CD14-positive monocyte (primary cell): ENCODE results near the gene SERPINA5. TPM values are rescaled to one million over a fixed set of nuclear protein-coding genes. Genes with fewer than 3 reads are reported as not detected.

Experiments
- DNase-seq, 3 donors: peaks; one replicate each; pipeline ENCODE4 v3.0.0-alpha.2; 2011 to 2022
- H2AFZ ChIP-seq: 2 replicates; pipeline ENCODE4 v1.6.0; 2012; ENCODE audit warnings: mild to moderate bottlenecking, low read depth, low read length, inconsistent platforms; ENCODE audit not compliant: insufficient read depth, poor library complexity, severe bottlenecking
- H3K27ac ChIP-seq, 2 donors: 1 replicate in 1 of 2; 2 replicates in 1 of 2; pipeline ENCODE4 v1.5.1; 2012 to 2013; ENCODE audit warnings: low read length in 2 of 2, control low read depth in 1 of 2, inconsistent platforms in 1 of 2, low read depth in 1 of 2, mild to moderate bottlenecking in 1 of 2
- H3K27me3 ChIP-seq, 2 donors: one replicate each; pipeline versions ENCODE4 v1.6.0 to v1.6.1; 2011 to 2013; ENCODE audit warnings: low read length in 2 of 2; ENCODE audit not compliant: control insufficient read depth in 2 of 2, insufficient read depth in 2 of 2
- H3K36me3 ChIP-seq, 2 donors: replicated peaks in 1 of 2; 1 replicate in 1 of 2; 2 replicates in 1 of 2; pipeline versions ENCODE4 v1.5.1 to v1.6.1; 2012 to 2013; ENCODE audit warnings: low read length in 2 of 2, control low read depth in 1 of 2, inconsistent platforms in 1 of 2, mild to moderate bottlenecking in 1 of 2; ENCODE audit not compliant: insufficient read depth in 2 of 2, control insufficient read depth in 1 of 2
- H3K4me1 ChIP-seq, 2 donors: 1 replicate in 1 of 2; 2 replicates in 1 of 2; pipeline versions ENCODE4 v1.5.1 to v1.6.1; 2012 to 2013; ENCODE audit warnings: low read length in 2 of 2, control low read depth in 1 of 2, inconsistent platforms in 1 of 2, mild to moderate bottlenecking in 1 of 2, moderate library complexity in 1 of 2; ENCODE audit not compliant: insufficient read depth in 2 of 2, control insufficient read depth in 1 of 2
- H3K4me2 ChIP-seq: replicated peaks from 2 replicates; pipeline ENCODE3; 2012; ENCODE audit warnings: low read length, moderate library complexity, mild to moderate bottlenecking; ENCODE audit not compliant: poor library complexity, severe bottlenecking; ENCODE audit errors: extremely low read depth
- H3K4me3 ChIP-seq, 3 experiments: fragments of 200-600 bp in 1 of 3; sonication (generic) in 1 of 3; replicated peaks in 1 of 3; 1 replicate in 2 of 3; 2 replicates in 1 of 3; pipeline ENCODE4 v1.5.1; 2011 to 2013; ENCODE audit warnings: low read length in 3 of 3, mild to moderate bottlenecking in 3 of 3, control low read depth in 2 of 3, low read depth in 2 of 3, inconsistent platforms in 1 of 3, moderate library complexity in 1 of 3
- H3K79me2 ChIP-seq: 2 replicates; pipeline ENCODE4 v1.6.0; 2012; ENCODE audit warnings: mild to moderate bottlenecking, control low read depth, inconsistent platforms, low read length, moderate library complexity; ENCODE audit not compliant: insufficient read depth
- H3K9ac ChIP-seq: 2 replicates; pipeline ENCODE4 v1.6.0; 2017; ENCODE audit warnings: low read length, mild to moderate bottlenecking; ENCODE audit not compliant: insufficient read depth, poor library complexity, severe bottlenecking
- H3K9me3 ChIP-seq, 2 donors: replicated peaks in 1 of 2; 1 replicate in 1 of 2; 2 replicates in 1 of 2; pipeline versions ENCODE4 v1.5.1 to v1.6.1; 2012 to 2013; ENCODE audit warnings: low read length in 2 of 2, control low read depth in 1 of 2; ENCODE audit not compliant: control insufficient read depth in 1 of 2, insufficient read depth in 1 of 2
- H4K20me1 ChIP-seq: 2 replicates; pipeline ENCODE4 v1.6.0; 2012; ENCODE audit warnings: mild to moderate bottlenecking, low read length, control low read depth, moderate library complexity; ENCODE audit not compliant: insufficient read depth
- H3K27ac Mint-ChIP-seq, 7 donors: one replicate each; pipeline ENCODE4 v1.8.0; 2020; ENCODE audit warnings: mild to moderate bottlenecking in 7 of 7, mixed read lengths in 7 of 7, moderate library complexity in 6 of 7, inconsistent platforms in 2 of 7
- H3K27me3 Mint-ChIP-seq, 3 donors: one replicate each; pipeline ENCODE4 v1.8.0; 2021 to 2022; ENCODE audit warnings: low read depth in 3 of 3, mild to moderate bottlenecking in 3 of 3, mixed read lengths in 3 of 3, moderate library complexity in 3 of 3, inconsistent platforms in 1 of 3
- H3K36me3 Mint-ChIP-seq, 2 donors: one replicate each; pipeline ENCODE4 v1.8.0; 2020; ENCODE audit warnings: mixed read lengths in 2 of 2, inconsistent platforms in 1 of 2, mild to moderate bottlenecking in 1 of 2
- H3K4me1 Mint-ChIP-seq: one replicate; pipeline ENCODE4 v1.8.0; 2020; ENCODE audit warnings: mild to moderate bottlenecking, mixed read lengths
- H3K4me3 Mint-ChIP-seq, 2 donors: one replicate each; pipeline ENCODE4 v1.8.0; 2020; ENCODE audit warnings: mild to moderate bottlenecking in 2 of 2, mixed read lengths in 2 of 2, moderate library complexity in 1 of 2
- H3K9me3 Mint-ChIP-seq, 7 donors: one replicate each; pipeline ENCODE4 v1.8.0; 2020 to 2022; ENCODE audit warnings: mixed read lengths in 7 of 7, mild to moderate bottlenecking in 6 of 7, moderate library complexity in 6 of 7, inconsistent platforms in 2 of 7
- WGBS: methylation state at CpG from one replicate; pipeline ENCODE4 v1.1.5; 2013; ENCODE audit warnings: missing lambda C conversion rate; ENCODE audit not compliant: insufficient coverage; 5-methylcytosine and 5-hydroxymethylcytosine counted together
- intact Hi-C, 2 donors: fragments of 100-400 bp; cut with micrococcal nuclease; formaldehyde crosslinking; loops; one replicate each; pipeline versions ENCODE4 v1.15.0 to v1.15.1; 2023
- polyA plus RNA-seq, 3 donors: library from polyadenylated mRNA; depleted of rRNA in 1 of 3; unstranded in 2 of 3; stranded (reverse) in 1 of 3; fragments of 300-500 nt in 2 of 3; fragments of >200 nt in 1 of 3; fragmentation: Illumina TruSeq in 2 of 3; gene quantifications; 1 replicate in 2 of 3; 2 replicates in 1 of 3; pipeline ENCODE4 v1.2.3, GENCODE V29; 2012 to 2021
- TF ChIP-seq, protein P1 (sequence below): fragments of 200-600 bp; IDR thresholded peaks from one replicate; pipeline ENCODE4 v1.8.0; 2022; ENCODE audit warnings: antibody characterized with exemption, mild to moderate bottlenecking

The SERPINA5 gene
- polyA plus RNA-seq, 3 donors: not detected

DNA sequence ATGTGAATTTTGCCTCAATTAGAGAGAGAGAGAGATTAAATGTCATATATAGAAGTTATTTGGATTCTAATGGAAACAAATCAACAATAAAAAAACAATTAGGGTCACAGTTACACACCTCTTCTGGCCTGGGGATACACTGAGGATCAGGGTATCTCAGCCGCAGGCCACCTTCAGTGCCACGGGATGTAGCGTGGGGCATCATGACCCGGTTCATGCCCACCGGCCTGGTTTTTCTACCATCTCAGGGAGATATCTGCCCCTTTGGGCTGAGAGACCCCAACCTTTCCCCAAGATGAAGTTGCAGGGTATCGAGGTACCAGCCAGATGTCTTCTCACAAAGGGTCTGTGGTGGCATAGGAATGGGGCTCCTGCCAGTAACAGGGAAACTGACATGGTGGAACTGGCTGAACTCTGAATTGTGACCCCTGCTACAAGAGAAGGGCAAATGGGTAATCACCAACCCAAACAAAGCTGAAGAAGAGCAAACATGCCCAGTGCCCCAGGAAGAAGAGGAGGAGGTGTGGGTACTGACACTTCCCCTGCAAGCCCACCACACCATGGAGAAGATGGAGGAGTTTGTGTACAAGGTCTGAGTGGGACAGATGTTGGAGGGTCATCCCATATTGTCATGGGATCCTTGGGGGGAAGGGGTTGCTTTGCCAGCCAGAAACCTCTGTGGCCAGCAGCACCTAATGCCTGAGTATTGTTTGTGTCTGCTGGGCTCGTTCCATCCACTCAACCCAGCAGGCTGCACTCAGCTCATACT is 50.5 kb downstream of the SERPINA5 start:
- no peaks in the 10 kb centered on the region for H3K36me3 Mint-ChIP-seq
- Histone ChIP-seq H3K27ac (no peak overlapping the region), H2AFZ (no peak overlapping the region), H4K20me1 (no peaks in the 10 kb centered on the region), H3K4me3 (no peak overlapping the region), H3K4me1 (no peaks in the 10 kb centered on the region), H3K4me2 (no peak overlapping the region), H3K79me2 (no peaks in the 10 kb centered on the region), H3K9me3 (no peaks in the 10 kb centered on the region), H3K36me3 (no peaks in the 10 kb centered on the region), H3K9ac (no peak overlapping the region), H3K27me3 (no peaks in the 10 kb centered on the region)
- TF ChIP-seq, protein P1, sequence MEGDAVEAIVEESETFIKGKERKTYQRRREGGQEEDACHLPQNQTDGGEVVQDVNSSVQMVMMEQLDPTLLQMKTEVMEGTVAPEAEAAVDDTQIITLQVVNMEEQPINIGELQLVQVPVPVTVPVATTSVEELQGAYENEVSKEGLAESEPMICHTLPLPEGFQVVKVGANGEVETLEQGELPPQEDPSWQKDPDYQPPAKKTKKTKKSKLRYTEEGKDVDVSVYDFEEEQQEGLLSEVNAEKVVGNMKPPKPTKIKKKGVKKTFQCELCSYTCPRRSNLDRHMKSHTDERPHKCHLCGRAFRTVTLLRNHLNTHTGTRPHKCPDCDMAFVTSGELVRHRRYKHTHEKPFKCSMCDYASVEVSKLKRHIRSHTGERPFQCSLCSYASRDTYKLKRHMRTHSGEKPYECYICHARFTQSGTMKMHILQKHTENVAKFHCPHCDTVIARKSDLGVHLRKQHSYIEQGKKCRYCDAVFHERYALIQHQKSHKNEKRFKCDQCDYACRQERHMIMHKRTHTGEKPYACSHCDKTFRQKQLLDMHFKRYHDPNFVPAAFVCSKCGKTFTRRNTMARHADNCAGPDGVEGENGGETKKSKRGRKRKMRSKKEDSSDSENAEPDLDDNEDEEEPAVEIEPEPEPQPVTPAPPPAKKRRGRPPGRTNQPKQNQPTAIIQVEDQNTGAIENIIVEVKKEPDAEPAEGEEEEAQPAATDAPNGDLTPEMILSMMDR: no peak
- peaks cover 0 to 2% (median 0%) of the 10 kb centered on the region in 7 donors for H3K9me3 Mint-ChIP-seq
- H3K4me3 Mint-ChIP-seq: no peak overlapping the region
- DNase-seq: no peak
- WGBS: 98% methylated on average over 6 of the region's 7 CpGs
- no peak overlapping the region for H3K27ac Mint-ChIP-seq
- H3K27me3 Mint-ChIP-seq: peaks cover 9 to 11% (median 9%) of the 10 kb centered on the region in 3 donors
- intact Hi-C loops: no loop called here
- H3K4me1 Mint-ChIP-seq: no peaks in the 10 kb centered on the region

DNA sequence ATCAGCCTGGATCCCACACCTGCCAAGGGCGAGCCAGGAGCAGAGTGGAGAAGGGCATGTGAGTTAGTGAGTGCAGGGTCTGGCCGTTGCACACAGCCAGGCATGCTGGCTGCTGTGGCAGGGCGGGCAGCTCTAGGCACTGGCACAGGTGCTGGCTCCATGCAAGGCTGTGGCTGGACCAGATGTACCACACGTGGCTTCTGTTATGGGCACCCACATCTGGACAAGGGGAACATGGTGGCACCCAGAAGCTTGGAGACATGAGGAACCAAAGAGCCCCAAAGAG is 51.0 kb downstream of the SERPINA5 start:
- no peaks in the 10 kb centered on the region for H3K4me1 Mint-ChIP-seq
- DNase-seq: no peak
- intact Hi-C loops: no loop called here
- H3K36me3 Mint-ChIP-seq: no peaks in the 10 kb centered on the region
- H3K4me3 Mint-ChIP-seq: no peak overlapping the region
- Histone ChIP-seq H3K79me2 (no peaks in the 10 kb centered on the region), H3K27me3 (no peaks in the 10 kb centered on the region), H2AFZ (no peak overlapping the region), H3K4me1 (no peaks in the 10 kb centered on the region), H3K9ac (no peak overlapping the region), H3K9me3 (no peaks in the 10 kb centered on the region), H4K20me1 (no peaks in the 10 kb centered on the region), H3K4me2 (no peak overlapping the region), H3K4me3 (no peak overlapping the region), H3K36me3 (no peaks in the 10 kb centered on the region), H3K27ac (no peak overlapping the region)
- peaks cover 0 to 2% (median 0%) of the 10 kb centered on the region in 7 donors for H3K9me3 Mint-ChIP-seq
- TF ChIP-seq, protein P1: no peak
- H3K27me3 Mint-ChIP-seq: peaks cover 8 to 11% (median 9%) of the 10 kb centered on the region in 3 donors
- peak overlapping the region in 1 of 7 donors; percentile 48 for H3K27ac Mint-ChIP-seq
- WGBS: 74% methylated on average over 3 of the region's 4 CpGs
